NCI-H187 (cell line): ENCODE results near the gene FHL1.

Experiments used
- DNase-seq, 2 experiments: peaks; one replicate each; lab custom pipeline; 2025; lab: John Stamatoyannopoulos, UW

The FHL1 gene

GRCh38 chrX:136189222-136189621 is 41.9 kb downstream of the FHL1 start:
- DNase-seq = no peak

- DNase-seq = no peak
Measured at GRCh38 chrX:136190038-136190713, 42.8 kb downstream of the FHL1 start.

DNA sequence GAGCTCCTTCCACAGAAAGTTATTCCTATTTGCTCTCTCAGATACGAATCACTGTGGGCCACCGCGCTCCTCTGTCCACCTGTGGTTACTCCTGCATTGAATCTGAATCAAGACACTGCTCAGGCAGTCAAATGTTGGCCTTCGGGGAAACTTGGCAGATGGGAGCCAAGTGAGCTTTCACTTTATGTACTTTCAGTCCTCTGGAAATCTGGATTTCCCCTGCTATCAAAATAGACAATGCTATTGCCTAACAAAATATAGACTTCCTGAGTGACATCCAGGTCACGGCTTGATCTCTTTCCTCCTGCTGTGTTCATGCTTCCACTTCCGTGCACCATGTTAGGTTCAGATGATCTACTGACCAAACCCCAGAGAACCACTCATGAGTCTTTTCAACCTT is 43.8 kb downstream of the FHL1 start:
- no peak for DNase-seq

GRCh38 chrX:136192135-136192534 is 44.8 kb downstream of the FHL1 start:
- DNase-seq = no peak

DNA sequence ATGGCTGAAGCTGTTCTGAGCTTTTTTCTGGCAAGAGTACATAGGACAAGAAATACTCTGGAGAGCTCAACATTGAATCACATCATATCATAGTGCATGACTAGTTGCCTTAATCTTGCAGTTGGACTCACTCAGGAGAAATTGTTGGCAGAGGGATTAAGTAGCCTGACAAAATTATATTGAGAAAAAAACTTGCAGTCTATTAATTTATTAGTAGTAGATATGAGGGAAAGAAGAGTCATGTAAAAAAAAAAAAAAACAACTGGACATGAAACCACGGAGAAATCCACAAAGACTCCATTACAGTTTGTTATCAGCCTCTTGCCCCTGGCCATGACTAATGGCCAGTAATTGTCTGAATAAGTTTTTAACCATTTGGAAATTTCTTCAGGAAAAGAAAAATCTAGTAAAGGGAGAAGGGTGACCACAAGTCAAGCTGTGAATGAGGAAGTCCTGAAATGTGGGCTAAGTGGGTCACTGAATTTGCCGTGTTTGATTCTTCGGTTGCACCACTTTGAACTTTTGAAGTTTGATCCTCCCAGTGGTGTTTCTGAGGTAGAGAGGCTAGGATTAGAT is 45.6 kb downstream of the FHL1 start:
- DNase-seq = no peak

DNA sequence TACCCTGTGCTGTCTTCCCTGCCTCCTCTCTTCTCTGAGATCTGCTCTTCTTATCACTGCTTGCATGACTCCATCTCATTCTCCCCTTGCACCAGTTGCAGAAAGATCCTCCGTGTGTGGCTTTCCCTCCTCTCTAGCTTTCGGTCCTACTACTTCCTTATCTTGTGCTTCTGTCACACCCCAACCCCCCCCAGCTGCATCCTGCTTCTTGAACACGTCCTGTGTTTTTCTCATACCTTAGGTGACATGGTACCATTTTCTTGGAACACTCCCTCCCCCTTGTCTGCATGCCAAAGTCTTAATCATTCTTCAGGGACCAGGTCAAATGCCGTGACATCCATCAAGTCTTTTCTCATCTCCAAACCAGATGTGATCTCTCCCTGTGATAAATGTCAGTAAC is 46.4 kb downstream of the FHL1 start:
- DNase-seq = no peak

- DNase-seq = no peak
Measured at GRCh38 chrX:136194536-136194935, 47.2 kb downstream of the FHL1 start.

DNA sequence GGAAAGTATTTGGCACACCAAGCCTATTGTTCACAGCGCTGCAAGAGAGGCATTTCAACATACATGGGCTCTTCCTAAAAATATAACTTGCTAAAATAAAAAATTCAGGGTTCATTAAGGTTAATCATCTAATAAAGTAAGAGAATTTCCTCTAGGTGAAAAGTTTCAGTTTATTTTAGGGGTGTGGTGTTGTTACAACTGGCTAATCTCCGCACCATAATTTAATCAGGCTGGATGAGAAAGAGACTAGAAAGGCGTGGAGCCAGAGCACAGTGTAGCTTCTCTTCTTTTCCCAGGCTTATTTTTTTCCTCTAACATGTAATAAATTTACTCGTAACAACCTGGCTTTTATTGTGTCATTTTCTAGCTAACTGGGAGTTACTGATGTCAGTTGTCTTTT is 47.9 kb downstream of the FHL1 start:
- DNase-seq = no peak

DNA sequence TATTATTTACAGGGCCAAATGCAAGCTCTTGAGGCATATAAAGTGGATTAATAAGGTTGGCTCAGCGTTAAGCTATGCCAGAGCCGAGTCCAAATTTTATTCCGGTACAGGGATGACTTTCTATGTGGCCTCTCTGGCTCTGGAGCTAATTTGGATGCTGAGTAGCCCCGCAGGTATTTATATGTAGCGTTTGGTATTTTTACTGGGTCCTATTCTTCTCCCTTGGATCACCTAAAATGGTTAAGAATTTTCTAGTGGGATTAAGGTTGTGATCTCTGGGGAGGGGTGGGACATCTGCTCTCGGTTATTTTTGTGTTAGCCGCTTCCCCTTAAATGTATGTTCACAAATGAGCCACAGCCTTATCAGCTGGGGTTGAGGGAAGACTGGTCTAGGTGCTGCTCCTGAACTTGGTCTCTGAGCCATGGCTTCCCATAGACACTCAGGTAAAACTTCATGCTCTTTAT is 49.4 kb downstream of the FHL1 start:
- no peak for DNase-seq

GRCh38 chrX:136198010-136198409 is 50.7 kb downstream of the FHL1 start:
- DNase-seq = no peak

GRCh38 chrX:136198678-136199243 is 51.4 kb downstream of the FHL1 start:
- DNase-seq = no peak

- no peak for DNase-seq
Measured at GRCh38 chrX:136199365-136199764, 52.0 kb downstream of the FHL1 start.

GRCh38 chrX:136200466-136200865 is 53.1 kb downstream of the FHL1 start:
- no peak for DNase-seq

DNA sequence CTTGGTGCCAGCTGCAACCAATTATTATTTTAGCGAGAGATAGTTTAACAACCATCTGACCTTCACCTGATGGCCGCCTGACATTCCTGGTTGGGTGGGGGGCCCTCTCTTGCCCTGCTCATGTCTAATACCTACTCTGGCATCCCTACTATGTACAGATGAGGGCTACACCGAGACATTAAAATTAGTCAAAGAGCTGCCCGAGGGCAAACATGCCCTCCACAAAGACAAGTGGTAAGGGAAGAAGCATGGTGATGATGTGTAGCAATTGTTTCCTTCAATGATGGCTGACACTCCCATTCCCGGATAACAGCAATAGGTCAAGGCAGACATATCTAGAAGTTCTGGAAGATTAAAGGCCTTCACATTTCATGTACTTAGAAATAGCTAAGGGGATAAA is 54.3 kb downstream of the FHL1 start:
- no peak for DNase-seq

GRCh38 chrX:136202889-136203288 is 55.6 kb downstream of the FHL1 start:
- no peak for DNase-seq

DNA sequence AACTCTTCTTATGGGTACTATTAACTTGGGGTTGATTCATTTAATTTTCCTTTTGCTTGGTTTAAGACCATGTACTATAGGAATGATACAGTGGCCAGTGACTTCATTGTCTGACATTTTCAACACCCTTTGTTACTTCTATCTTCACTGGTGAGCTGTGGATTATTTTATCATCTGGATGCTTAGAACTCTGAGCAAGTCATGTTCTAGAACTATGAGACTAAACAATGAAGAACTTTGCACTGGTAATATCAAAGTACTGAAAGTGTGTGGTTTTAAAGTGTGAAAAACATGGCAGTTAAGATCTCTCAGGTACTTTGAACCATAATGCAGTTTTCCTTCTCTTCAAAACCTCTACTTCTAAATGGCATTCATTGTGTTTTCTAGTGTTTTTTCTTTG is 56.1 kb downstream of the FHL1 start:
- DNase-seq = no peak

DNA sequence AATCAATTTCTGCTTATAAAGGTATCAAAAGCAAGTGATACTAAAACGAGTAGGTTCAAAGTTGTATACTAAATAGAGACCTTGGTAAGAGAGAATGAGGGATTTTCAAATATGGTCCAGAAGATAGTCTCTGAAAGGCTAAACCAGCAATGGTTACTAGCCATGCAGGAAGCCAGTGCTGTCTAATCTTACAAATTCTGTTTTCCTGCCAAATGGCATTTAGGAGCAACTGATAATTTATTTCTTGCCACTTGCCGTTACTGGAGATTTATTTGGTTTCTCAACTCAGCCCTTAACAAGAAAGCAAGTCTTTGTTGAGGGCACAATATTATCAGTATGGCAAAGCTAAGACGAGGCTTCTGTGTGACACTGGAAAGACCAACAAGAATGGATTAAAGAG is 56.6 kb downstream of the FHL1 start:
- no peak for DNase-seq

DNA sequence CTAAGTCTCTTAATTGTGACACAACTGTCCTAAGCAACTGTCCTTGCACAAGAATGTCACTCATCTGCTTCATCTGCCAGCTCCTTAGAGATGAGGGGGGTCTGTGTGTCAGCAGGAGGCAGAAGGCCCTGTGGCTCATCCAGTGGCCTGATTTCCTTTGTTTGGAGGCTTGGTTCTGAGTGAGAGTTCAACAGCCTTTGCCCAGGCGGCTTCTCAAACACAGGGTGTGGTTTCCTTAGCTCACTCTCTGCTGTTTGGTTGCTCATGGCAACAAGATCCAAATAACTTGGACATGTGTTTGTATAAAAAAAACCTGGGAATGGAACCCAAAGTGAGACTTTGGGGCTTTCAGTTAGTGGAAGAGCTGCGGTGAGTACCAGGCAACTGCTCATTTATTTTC is 57.2 kb downstream of the FHL1 start:
- no peak for DNase-seq

DNA sequence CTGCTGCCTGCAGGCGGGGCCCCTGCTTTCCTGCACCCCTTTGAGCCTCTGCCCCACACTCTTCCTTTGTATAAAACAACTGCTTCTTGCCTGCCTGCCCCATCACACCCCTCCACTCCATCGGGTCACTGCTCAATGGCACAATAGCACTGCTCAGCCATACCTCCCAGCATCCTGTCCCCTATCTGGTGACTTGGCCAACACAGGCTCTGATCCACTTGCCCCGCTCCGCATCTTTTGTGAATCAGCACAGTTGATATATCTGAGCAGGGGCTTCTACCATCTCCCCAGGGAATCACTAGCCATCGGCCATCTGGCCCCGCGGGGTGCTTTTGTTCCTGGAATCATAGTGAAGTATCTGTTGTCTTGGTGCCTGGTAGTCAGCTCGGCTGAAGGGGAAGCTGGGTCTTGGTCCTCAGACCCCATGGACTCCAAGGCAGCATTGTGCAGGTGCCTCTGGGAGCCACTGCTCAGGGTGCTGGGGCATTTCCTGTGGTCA is 58.6 kb downstream of the FHL1 start:
- DNase-seq = no peak

DNA sequence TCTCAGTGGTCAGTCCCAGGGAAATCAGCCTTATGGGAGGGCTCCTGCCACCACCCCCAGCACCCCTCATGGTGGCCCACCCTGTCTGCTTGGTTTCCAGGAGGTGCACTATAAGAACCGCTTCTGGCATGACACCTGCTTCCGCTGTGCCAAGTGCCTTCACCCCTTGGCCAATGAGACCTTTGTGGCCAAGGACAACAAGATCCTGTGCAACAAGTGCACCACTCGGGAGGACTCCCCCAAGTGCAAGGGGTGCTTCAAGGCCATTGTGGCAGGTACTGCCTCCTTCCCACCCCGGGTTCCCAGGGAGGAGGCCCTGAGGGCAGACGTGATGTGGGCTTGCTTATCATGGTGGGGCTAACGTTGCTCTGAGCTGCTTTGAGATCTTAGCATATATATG is 59.6 kb downstream of the FHL1 start:
- no peak for DNase-seq

DNA sequence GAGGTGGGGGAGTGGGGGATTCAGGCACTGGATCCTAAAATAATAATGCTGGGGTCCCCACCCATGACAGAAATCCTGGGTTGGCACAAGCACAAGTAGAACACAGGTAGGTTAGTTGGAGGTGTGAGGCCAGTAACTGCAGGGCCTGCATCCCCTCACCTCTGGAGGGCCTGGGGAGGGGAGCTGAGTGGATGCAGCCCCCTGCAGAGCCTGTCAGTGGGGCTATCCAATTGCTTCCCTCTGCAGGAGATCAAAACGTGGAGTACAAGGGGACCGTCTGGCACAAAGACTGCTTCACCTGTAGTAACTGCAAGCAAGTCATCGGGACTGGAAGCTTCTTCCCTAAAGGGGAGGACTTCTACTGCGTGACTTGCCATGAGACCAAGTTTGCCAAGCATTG is 60.2 kb downstream of the FHL1 start:
- no peak for DNase-seq

GRCh38 chrX:136209016-136209738 is 61.8 kb downstream of the FHL1 start:
- DNase-seq = no peak

DNA sequence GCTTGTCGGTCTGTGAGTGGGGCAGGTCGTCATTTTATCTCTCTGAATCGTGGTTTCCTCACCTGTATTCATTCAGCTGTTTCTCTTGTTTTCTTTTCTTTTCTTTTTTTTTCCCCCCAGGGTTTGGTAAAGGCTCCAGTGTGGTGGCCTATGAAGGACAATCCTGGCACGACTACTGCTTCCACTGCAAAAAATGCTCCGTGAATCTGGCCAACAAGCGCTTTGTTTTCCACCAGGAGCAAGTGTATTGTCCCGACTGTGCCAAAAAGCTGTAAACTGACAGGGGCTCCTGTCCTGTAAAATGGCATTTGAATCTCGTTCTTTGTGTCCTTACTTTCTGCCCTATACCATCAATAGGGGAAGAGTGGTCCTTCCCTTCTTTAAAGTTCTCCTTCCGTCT is 62.4 kb downstream of the FHL1 start:
- DNase-seq = no peak
